Common myeloid progenitor, CD34-positive (primary cell): ENCODE measurements around the gene EVC.
A peak's percentile ranks its signal among the peaks of the same experiment; 100 is the strongest.

Experiments
- CTCF ChIA-PET: fragments of 350-600 bp; sonication (Branson Sonifier 250); formaldehyde crosslinking; loops from one replicate; lab custom pipeline; 2021; ENCODE audit warnings: antibody characterized with exemption; lab: Charles Lee
- POLR2A ChIA-PET: fragments of 350-600 bp; sonication (Branson Sonifier 250); formaldehyde crosslinking; loops from one replicate; lab custom pipeline; 2021; ENCODE audit warnings: antibody characterized with exemption; lab: Charles Lee
- DNase-seq, 3 donors: peaks; one replicate each; pipeline versions ENCODE4 v3.0.0 to v3.0.0-alpha.2; 2013
- H3K27ac ChIP-seq, 2 experiments: 1 replicate in 1 of 2; 2 replicates in 1 of 2; pipeline ENCODE4 v1.7.0; 2013; ENCODE audit warnings: inconsistent platforms in 2 of 2, low read length in 2 of 2, mild to moderate bottlenecking in 2 of 2, low read depth in 1 of 2, moderate library complexity in 1 of 2; ENCODE audit not compliant: severe bottlenecking in 2 of 2, insufficient read depth in 1 of 2, poor library complexity in 1 of 2
- H3K27me3 ChIP-seq, 5 experiments: replicated peaks in 2 of 5; 1 replicate in 3 of 5; 2 replicates in 2 of 5; pipeline versions ENCODE4 v1.6.1 to v1.7.0; 2013; ENCODE audit warnings: low read length in 4 of 5, mild to moderate bottlenecking in 2 of 5, moderate library complexity in 2 of 5, inconsistent platforms in 1 of 5; ENCODE audit not compliant: insufficient read depth in 5 of 5, control insufficient read depth in 4 of 5
- H3K36me3 ChIP-seq, 4 experiments: 1 replicate in 2 of 4; 2 replicates in 2 of 4; pipeline versions ENCODE4 v1.6.1 to v1.7.0; 2013; ENCODE audit warnings: low read length in 3 of 4, control low read depth in 1 of 4, mild to moderate bottlenecking in 1 of 4; ENCODE audit not compliant: control insufficient read depth in 4 of 4, insufficient read depth in 4 of 4
- H3K4me1 ChIP-seq, 4 experiments: 1 replicate in 3 of 4; 2 replicates in 1 of 4; pipeline versions ENCODE4 v1.6.1 to v1.7.1; 2013; ENCODE audit warnings: low read length in 3 of 4, mild to moderate bottlenecking in 3 of 4, control low read depth in 1 of 4, inconsistent platforms in 1 of 4, moderate library complexity in 1 of 4; ENCODE audit not compliant: control insufficient read depth in 4 of 4, insufficient read depth in 4 of 4; ENCODE audit errors: control extremely low read depth in 1 of 4
- H3K4me3 ChIP-seq, 7 experiments: 1 replicate in 4 of 7; 2 replicates in 3 of 7; pipeline versions ENCODE4 v1.5.1 to v1.7.0; 2013; ENCODE audit warnings: mild to moderate bottlenecking in 7 of 7, low read length in 6 of 7, moderate library complexity in 6 of 7, inconsistent platforms in 2 of 7, low read depth in 2 of 7, control low read depth in 1 of 7; ENCODE audit not compliant: insufficient read depth in 4 of 7, control insufficient read depth in 1 of 7; ENCODE audit errors: extremely low read depth in 1 of 7
- H3K9me3 ChIP-seq, 5 experiments: 1 replicate in 4 of 5; 2 replicates in 1 of 5; pipeline versions ENCODE4 v1.6.1 to v1.7.1; 2013; ENCODE audit warnings: low read length in 4 of 5, mild to moderate bottlenecking in 2 of 5, inconsistent platforms in 1 of 5, low read depth in 1 of 5, moderate library complexity in 1 of 5; ENCODE audit not compliant: control insufficient read depth in 4 of 5, insufficient read depth in 2 of 5; ENCODE audit errors: control extremely low read depth in 1 of 5
- WGBS: methylation state at CpG from one replicate; pipeline ENCODE4 v1.1.5; 2013; ENCODE audit not compliant: insufficient coverage; 5-methylcytosine and 5-hydroxymethylcytosine counted together

Gene EVC

DNA sequence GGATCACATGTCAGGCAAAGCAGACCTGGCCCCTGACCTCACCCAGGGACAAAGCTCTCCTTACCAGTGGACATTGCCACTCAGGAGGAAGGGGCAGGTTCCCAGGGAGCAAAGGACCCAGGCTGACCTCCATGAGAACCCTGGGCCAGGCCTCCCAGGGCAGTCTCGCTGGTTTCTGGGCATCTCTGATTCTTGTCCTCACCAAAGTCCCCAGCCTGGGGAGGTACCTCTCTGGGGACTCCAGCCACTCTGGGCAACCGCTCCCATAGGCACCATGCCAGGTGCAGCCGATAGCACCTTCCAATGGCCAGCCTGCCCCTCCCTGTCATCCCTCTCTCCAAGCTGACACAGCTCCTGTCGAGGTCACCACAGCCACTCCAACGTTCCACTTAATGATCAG is 10.5 kb upstream of the EVC start:
- ChIA-PET POLR2A (no interaction called here), CTCF (no interaction called here)
- Histone ChIP-seq H3K4me1 (no peaks in the 10 kb centered on the region), H3K9me3 (peaks cover 0 to 12% (median 0%) of the 10 kb centered on the region in 5 experiments), H3K4me3 (no peak overlapping the region), H3K36me3 (peaks cover 0 to 6% (median 2%) of the 10 kb centered on the region in 4 experiments), H3K27me3 (no peaks in the 10 kb centered on the region), H3K27ac (no peak overlapping the region)
- no peak for DNase-seq
- WGBS = 90% methylated on average over 5 of the region's 5 CpGs

DNA sequence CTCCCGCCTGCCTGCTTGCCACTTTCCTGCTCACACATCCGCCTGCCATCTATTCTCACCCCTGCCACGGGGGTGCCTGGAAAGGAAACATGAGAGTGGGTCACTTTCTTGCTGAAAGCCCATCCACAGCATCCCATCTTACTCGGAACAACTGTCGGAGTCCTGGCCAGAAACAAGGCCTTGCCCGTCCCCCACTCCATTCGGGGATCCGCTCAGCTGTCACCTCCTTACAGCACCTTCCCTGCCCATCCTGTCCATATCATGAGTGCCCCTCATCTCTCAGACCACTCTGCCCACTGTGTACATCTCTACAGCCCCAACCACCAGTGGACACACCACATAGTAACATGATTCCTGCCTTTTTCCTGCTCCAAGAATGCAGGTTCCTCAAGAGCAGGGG is 9.0 kb upstream of the EVC start:
- H3K27me3 ChIP-seq = peaks cover 0 to 6% (median 2%) of the 10 kb centered on the region in 5 experiments
- H3K27ac ChIP-seq = no peak overlapping the region
- peaks cover 0 to 4% (median under 1%) of the 10 kb centered on the region in 4 experiments for H3K36me3 ChIP-seq
- H3K4me3 ChIP-seq = no peak overlapping the region
- H3K9me3 ChIP-seq = peaks cover 0 to 12% (median 0%) of the 10 kb centered on the region in 5 experiments
- CTCF ChIA-PET = no interaction called here
- WGBS = 98% methylated on average over 8 of the region's 8 CpGs
- H3K4me1 ChIP-seq = peaks cover 0 to under 1% (median 0%) of the 10 kb centered on the region in 4 experiments
- no peak for DNase-seq
- POLR2A ChIA-PET = no interaction called here

DNA sequence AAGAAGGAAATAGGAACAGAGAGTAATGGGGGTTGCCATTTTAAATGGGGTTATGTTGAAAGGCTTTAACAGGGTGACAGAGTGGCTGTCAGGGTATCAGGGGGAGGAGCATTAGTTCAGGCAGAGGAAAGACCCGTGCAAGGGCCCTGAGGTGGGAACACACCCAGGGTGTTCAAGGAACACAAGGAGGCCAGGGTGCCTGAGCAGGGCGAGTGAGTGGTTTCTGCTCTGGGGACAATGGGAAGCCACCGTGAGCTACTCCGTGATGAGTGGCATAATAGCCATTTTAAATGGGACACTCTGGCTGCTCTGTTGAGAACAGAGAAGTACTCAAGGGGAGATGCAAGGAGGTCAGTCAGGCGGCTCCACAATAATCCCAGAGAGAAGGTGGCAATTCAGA is 7.2 kb upstream of the EVC start:
- no peak overlapping the region for H3K4me3 ChIP-seq
- POLR2A ChIA-PET = no interaction called here
- peaks cover 0 to 19% (median 11%) of the 10 kb centered on the region in 4 experiments for H3K4me1 ChIP-seq
- no peak overlapping the region for H3K27ac ChIP-seq
- CTCF ChIA-PET = no interaction called here
- WGBS = 94% methylated on average over 5 of the region's 5 CpGs
- H3K36me3 ChIP-seq = peaks cover 0 to 4% (median under 1%) of the 10 kb centered on the region in 4 experiments
- peaks cover 0 to 12% (median 0%) of the 10 kb centered on the region in 5 experiments for H3K9me3 ChIP-seq
- no peak for DNase-seq
- H3K27me3 ChIP-seq = peaks cover 0 to 24% (median 10%) of the 10 kb centered on the region in 5 experiments

DNA sequence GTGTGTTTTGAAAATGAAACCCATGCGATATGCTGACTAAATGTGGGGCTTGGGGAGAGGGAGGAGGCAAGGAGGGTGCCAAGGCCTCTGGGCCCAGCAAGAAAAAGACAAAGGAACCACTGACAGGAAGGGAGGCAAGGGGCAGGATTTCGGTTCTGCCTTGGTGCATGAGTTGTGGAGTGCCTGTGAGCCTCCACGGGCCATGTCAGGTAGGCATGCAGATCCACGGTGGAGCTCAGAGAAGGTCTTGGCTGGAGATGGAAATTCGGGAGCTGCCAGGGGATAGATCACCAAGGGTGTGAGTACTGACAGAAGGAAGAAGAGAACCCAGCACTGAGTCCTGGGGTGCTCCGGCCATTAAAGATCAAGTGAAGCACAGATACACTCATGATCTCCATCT is 6.7 kb upstream of the EVC start:
- H3K4me1 ChIP-seq = peaks cover 0 to 20% (median 11%) of the 10 kb centered on the region in 4 experiments
- H3K4me3 ChIP-seq = no peak overlapping the region
- POLR2A ChIA-PET = no interaction called here
- no peak for DNase-seq
- CTCF ChIA-PET = no interaction called here
- no peak overlapping the region for H3K27ac ChIP-seq
- H3K36me3 ChIP-seq = peaks cover 0 to 4% (median under 1%) of the 10 kb centered on the region in 4 experiments
- H3K9me3 ChIP-seq = peaks cover 0 to 12% (median 0%) of the 10 kb centered on the region in 5 experiments
- 91% methylated on average over 4 of the region's 6 CpGs for WGBS
- H3K27me3 ChIP-seq = peaks cover 0 to 29% (median 10%) of the 10 kb centered on the region in 5 experiments

DNA sequence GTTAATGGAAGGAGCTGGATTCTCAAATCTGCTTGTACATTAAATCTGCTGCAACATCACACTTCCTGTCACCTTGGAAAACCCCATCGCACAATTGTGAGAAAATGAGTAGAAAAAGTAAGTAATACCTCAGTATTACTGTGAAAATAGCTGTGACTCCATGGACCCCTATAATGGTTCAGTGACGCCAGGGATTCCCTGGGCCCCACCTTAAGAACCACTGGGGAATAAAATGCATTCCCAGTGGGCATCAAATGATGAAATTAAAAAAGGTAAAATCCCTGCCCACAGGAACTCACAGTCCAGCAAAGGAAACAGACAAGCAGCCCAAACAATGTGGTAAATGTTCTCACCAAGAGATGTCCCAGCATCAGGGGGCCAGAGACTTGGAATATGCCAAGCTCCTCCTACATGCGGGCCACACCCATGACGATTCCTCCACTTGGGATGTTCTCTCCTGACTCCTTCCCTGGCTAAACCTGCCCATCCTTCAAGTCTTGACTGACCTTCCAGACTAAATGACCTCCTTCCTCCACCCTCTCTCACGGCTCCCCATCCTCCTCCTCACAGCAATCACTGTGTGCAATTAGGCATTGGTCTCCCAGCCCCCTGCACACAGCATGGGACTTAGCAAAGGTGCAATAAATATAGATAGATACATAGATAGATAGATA is 5.2 kb upstream of the EVC start:
- Histone ChIP-seq H3K27me3 (peaks cover 4 to 39% (median 15%) of the 10 kb centered on the region in 5 experiments), H3K27ac (no peak overlapping the region), H3K4me3 (no peak overlapping the region), H3K36me3 (peaks cover 0 to 4% (median under 1%) of the 10 kb centered on the region in 4 experiments), H3K4me1 (peaks cover 0 to 25% (median 13%) of the 10 kb centered on the region in 4 experiments), H3K9me3 (peaks cover 0 to 12% (median 0%) of the 10 kb centered on the region in 5 experiments)
- WGBS = 78% methylated on average over 3 of the region's 5 CpGs
- POLR2A ChIA-PET = no interaction called here
- peak; percentile 43 to 67 (median 50) for DNase-seq
- CTCF ChIA-PET = no interaction called here

DNA sequence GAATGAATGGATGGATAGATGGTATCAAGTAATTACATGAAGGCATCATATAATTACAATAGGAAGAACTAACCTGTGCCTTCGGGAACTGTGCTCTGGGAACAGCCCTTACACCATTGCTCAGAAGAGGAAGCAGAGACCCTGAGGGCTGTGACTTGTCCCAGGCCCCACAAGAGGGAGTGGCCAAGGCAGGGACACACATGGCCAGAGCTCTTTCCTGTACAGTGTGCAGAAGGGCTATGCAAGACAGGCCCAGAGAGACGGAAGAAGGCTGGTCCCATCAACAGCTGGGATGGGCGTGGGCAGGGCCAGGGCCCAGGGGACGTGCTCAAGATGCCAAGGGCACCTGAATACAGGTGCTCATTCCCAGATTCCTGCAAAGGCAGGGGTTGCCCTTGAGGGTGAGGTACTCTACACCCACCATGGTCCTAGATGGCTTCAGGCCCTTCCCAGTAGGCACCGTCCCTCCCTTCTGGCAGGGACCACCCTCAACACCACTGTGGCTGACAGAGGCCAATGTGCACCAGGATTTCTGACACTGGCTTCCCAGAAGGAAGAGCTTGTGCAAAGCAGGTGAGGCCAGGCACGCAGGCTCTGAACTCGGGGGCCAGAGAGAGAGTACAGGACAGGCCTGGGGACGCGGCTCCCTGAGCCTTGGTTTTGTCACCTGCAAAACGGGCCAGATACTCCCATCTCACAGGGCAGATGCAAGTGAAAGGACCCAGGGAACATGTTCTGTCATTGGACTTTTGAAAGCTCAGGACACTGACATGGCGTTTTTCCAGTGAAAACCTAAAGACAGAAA is 4.3 kb upstream of the EVC start:
- H3K9me3 ChIP-seq = peaks cover 0 to 8% (median 0%) of the 10 kb centered on the region in 5 experiments
- no peak overlapping the region for H3K27ac ChIP-seq
- CTCF ChIA-PET = interaction anchor here (1.5 kb wide), 1 partner anchor 78 kb away, joined by 3 read pairs; no protein-coding TSS in a partner anchor
- POLR2A ChIA-PET = no interaction called here
- peaks cover 0 to 4% (median under 1%) of the 10 kb centered on the region in 4 experiments for H3K36me3 ChIP-seq
- no peak overlapping the region for H3K4me3 ChIP-seq
- peaks cover 4 to 48% (median 16%) of the 10 kb centered on the region in 5 experiments for H3K27me3 ChIP-seq
- peaks cover 0 to 32% (median 19%) of the 10 kb centered on the region in 4 experiments for H3K4me1 ChIP-seq
- WGBS = 98% methylated on average over 10 of the region's 11 CpGs
- peak in 1 of 3 donors; percentile 14 for DNase-seq
